Dedifferentiated amniotic fluid mesenchymal stem cell (primary cell): Measurements from ENCODE around the gene DLL1.

Experiments
- DNase-seq: peaks from one replicate; pipeline ENCODE4 v3.0.0-alpha.2; 2016; ENCODE audit errors: extremely low spot score

DLL1 gene

GRCh38 chr6:170249817-170250216 is 41.1 kb downstream of the DLL1 start:
- DNase-seq = no peak

GRCh38 chr6:170248861-170249600 is 41.8 kb downstream of the DLL1 start:
- no peak for DNase-seq

- DNase-seq = no peak
Observed at GRCh38 chr6:170248111-170248805, 42.6 kb downstream of the DLL1 start.

GRCh38 chr6:170247178-170247701 is 43.6 kb downstream of the DLL1 start:
- DNase-seq = no peak

- no peak for DNase-seq
Observed at GRCh38 chr6:170245475-170245992, 45.3 kb downstream of the DLL1 start.

- no peak for DNase-seq
Observed at GRCh38 chr6:170244721-170245474, 46.0 kb downstream of the DLL1 start.

GRCh38 chr6:170243791-170244291 is 47.0 kb downstream of the DLL1 start:
- DNase-seq = no peak

GRCh38 chr6:170243386-170243785 is 47.5 kb downstream of the DLL1 start:
- no peak for DNase-seq

GRCh38 chr6:170238741-170239565 is 51.9 kb downstream of the DLL1 start:
- DNase-seq = no peak

- DNase-seq = no peak
Observed at GRCh38 chr6:170237999-170238740, 52.7 kb downstream of the DLL1 start.

GRCh38 chr6:170236131-170236836 is 54.6 kb downstream of the DLL1 start:
- DNase-seq = no peak

GRCh38 chr6:170235391-170236125 is 55.3 kb downstream of the DLL1 start:
- DNase-seq = no peak

- DNase-seq = no peak
Observed at GRCh38 chr6:170234419-170234818, 56.5 kb downstream of the DLL1 start.

- DNase-seq = no peak
Observed at GRCh38 chr6:170233286-170234205, 57.3 kb downstream of the DLL1 start.
